DMS153 (cell line): ENCODE data around the gene LGI4.
"Not testable (repeated sequence)": the region's sequence is repeated elsewhere in the genome, so short reads cannot be mapped to it uniquely, and the experiment has no call there.

Experiments used
- DNase-seq: peaks from one replicate; lab custom pipeline; 2025; lab: John Stamatoyannopoulos, UW

The LGI4 gene

DNA sequence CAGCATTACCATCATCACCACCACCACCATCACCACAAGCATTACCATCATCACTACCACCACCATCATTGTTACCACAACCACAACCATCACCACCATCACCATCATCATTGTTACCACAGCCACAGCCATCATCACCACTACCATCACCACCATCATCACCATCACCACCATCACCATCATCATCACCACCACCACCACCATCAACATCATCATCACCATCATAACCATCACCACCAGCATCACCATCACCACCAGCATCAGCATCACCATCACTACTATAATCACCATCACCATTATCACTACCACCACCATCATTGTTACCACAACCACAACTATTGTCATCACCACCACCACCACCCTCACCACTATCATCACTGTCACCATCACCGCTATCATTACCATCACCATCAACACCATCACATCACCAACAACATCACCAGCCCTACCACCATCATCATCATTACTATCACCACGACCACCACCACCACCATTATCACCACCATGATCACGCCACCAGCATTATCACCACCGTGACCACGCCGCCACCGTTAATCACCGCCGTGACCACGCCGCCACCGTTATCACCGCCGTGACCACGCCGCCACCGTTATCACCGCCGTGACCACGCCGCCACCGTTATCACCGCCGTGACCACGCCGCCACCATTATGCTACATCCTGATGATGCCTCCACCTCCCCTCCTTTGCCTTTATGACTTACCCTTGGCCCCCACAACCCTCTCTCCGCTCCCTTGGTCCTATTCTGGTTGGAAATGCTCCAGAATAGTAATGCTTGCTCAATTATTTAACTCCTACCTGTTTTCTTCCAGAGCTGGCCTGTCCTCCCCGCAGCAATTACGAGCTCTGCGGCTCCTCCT lies 29.2 kb downstream of the LGI4 start:
- DNase-seq: no peak

DNA sequence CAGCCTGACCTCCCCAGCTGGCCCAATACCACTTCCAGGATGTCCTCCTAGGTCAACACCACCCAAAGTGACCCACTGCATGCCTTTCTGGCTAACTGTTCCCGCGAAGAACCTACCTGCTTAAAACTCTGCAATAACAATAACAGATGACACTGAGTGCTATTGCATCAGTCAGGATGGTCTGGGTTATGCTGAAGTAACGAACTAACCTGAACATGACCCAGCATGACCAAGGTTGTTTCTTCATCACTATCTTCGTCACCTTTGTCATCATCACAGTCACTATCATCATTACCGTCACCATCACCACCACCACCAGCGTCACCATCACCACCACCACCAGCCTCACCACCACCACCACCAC lies 29.8 kb downstream of the LGI4 start:
- no peak for DNase-seq

DNA sequence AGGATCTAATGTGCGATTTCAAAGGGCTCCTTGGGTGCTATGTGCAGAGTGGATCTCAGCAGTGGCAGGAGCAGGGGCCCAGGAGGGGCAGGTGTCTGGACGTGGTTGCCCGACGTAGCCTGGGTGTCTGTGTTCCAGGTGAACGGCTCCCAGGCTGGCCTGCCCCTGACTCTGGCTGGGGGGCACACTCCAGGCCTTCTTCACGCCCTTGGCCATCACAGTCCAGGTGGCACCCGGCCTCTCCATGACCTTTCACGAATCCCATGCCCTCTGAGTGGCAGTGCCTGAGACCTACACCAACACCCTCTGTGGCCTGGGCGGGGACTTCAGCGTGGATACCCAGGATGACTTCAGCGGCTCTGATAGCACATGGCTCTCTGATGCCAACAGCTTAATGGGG lies 30.5 kb downstream of the LGI4 start:
- no peak for DNase-seq

DNA sequence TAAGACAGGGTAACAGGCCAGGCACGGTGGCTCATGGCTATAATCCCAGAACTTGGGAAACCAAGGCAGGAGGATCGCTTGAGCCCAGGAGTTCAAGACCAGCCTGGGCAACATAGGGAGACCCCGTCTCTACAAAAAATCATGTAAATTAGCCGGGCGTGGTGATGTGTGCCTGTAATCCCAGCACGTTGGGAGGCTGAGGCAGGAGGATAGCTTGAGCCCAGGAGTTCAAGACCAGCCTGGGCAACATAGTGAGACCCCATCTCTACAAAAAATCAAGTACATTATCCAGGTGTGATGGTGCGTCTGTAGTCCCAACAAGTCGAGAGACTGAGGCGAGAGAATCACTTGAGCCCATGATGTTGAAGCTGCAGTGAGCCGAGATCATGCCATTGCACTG lies 31.2 kb downstream of the LGI4 start:
- not testable (repeated sequence) for DNase-seq

DNA sequence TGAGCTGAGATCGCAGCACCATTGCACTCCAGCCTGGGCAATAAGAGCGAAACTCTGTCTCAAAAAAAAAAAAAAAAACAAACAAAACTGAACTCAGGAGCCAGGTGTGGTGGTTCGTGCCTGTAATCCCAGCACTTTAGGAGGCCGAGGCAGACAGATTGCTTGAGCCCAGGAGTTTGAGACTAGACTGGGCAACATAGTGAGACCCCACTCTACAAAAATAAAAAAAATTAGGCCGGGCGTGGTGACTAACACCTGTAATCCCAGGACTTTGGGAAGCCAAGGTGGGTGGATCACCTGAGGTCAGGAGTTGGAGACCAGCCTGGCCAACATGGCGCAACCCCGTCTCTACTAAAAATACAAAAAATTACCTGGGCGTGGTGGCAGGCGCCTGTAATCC lies 32.9 kb downstream of the LGI4 start:
- DNase-seq: not testable (repeated sequence)

DNA sequence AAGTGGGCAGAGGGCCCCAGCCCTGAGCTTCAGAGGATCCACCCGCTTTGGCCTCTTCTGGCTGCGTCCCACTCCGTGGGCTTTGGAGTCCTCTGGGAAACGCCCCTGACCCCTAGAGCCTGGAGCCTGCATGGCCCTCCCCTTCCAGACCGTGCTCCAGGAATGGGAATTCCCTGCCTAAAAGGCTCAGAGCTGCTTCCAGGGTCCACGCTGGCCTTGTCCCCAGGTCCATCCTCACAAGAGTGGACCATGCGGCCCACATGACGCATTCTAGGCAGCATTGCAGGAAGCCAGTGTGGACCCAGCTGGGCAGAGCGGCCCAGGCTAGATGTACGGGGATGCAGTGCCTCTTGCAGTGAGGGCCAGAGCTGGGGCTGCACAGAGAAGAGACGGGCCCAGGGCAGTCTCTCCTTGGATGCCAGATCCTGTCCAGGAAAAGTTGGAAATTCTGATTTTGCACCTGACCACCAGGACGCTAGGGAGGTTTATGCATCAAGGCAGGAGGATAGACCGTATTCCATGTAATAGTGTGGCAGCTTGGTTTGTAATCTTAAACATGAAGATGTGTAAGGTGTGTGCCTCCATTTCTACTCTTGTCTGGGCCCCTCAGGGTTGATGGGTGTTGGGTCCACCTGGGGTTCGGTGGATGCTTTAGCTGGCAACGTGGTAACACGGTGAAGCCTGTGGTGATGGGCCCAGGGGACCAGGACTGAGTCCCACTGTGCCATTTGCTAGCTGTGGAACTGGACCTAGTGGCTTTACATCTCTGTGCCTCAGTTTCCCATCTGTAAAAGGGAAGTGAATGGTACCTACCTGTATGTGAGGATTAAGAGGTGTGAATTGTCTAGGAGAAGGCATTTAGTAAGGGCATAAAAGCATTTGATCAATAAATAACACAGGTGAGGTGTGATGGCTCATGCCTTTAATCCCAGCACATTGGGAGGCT lies 34.0 kb downstream of the LGI4 start:
- DNase-seq: no peak

DNA sequence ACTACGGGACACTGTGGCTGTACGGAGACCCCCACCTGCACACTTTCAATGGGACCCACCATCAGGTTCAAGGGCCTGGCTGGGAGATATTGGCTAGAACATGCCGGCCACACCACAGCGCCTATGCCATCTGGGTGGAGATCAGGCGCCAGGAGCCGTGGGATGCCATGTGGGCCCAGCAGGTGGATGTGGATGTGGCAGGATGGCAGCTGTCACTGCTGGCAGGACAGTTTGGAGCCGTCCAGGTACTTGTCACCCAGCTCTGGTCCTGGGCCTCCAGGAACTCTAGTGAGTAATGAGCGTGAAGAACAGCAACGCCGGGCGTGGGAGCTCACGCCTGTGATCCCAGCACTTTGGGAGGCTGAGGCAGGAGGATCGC lies 35.0 kb downstream of the LGI4 start:
- no peak for DNase-seq

DNA sequence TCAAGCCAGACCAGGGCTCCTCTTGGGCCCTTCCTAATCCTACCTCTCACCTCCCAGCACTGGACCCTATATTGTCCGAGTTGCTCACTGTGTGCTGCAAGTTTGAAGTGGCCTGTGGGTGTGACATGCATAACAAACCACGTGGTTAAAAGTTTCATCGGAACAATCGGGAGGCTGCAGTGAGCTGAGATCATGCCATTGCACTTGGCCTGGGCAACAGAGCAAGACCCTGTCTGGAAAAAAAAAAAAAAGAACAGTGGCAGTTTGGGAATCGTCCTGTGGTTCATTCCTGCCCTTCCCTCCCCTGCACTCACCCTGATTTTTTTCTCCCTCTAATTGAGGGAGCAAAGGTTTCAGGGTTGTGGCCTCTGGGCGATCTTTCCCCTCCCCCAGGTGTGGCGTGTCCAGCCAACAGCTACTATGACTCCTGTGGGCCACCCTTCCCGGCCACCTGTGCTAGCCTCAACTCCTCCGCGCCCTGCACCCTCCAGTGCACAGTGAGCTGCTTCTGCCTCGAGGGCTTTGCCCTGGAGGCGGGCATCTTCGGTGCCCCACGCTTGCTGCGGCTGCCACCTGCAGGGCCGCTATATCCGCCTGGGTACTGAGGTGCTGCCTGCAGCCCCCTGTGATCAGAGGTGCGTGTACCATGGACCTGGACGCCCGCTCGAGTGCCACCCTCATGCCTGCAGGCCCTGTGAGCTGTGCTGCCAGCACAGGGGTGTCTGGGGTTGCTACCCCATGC lies 35.5 kb downstream of the LGI4 start:
- no peak for DNase-seq

DNA sequence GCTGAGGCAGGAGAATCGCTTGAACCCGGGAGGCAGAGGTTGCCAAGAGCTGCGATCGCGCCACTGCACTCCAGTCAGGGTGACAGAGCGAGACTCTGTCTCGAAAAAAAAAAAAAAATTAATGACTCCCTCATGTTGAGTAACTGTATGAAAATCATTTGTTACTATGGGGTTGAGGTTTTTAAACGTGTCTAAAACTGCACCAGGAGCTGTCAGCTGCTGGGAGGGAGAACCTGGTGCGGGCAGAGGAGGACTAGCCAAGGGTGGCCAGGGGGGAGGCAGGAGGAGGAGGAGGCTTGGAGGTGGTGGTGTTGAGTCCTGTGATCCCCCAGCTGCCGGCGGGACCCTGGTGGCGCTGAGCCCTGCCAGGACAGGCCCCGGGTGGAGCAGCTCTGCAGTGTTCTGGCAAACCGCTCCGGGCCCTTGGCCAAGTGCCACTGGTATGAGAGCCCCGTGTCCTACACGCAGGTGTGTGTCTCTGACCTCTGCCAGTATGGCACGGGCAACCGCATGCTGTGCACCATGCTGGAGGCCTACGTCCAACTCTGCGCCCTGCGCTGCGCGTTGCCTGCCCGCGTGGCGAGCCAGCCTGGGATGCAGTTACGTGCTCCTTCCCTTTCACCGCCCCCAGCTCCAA lies 36.3 kb downstream of the LGI4 start:
- no peak for DNase-seq

DNA sequence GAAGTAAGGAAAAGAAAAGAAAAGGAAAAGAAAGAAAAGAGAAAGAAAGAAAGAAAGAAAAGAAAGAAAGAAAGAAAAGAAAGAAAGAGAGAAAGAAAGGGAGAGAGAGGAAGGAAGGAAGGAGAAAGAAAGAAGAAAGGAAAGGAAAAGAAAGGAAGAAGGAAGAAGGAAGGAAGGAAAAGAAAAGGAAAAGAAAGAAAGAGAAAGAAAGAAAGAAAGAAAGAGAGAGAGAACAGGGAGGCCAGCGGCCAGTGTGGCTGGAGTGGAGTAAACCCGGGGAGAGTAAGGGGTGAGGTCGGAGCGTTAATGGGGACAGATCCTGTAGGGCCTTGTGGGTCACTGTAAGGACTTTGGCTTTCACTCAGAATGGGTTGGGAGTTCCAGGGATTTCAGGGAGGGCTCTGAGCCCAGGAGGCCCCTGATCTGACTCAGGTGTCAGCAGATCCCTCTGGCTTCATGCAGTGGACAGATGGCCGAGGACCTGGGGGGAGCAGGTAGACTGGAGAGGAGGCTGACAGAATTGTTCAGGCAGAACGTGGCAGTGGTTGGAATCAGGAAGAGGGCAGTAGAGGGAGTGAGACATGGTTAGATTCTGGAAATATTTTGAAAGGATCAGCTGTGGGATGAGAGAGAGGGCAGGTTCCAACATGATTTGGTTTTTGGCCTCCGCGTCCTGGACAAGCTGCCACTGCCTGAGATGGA lies 39.0 kb downstream of the LGI4 start:
- no peak for DNase-seq

DNA sequence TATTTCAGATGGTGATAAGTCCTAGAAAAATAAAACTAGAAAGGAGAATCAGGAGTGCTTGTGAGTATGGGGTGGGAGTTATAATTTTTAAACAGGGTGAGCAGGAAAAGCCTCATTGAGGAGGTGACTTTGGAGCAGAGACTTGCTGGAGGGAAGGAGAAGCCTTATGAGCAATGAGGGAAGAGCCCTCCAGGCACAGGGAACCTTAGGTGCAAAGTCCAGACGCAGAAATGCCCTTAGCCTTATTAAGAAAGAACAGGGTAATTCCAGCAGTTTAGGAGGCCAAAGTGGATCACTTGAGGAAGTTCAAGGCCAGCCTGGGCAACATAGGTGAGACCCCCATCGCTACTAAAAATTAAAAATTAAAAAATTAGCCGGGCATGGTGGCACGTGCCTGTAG lies 40.2 kb downstream of the LGI4 start:
- DNase-seq: no peak

DNA sequence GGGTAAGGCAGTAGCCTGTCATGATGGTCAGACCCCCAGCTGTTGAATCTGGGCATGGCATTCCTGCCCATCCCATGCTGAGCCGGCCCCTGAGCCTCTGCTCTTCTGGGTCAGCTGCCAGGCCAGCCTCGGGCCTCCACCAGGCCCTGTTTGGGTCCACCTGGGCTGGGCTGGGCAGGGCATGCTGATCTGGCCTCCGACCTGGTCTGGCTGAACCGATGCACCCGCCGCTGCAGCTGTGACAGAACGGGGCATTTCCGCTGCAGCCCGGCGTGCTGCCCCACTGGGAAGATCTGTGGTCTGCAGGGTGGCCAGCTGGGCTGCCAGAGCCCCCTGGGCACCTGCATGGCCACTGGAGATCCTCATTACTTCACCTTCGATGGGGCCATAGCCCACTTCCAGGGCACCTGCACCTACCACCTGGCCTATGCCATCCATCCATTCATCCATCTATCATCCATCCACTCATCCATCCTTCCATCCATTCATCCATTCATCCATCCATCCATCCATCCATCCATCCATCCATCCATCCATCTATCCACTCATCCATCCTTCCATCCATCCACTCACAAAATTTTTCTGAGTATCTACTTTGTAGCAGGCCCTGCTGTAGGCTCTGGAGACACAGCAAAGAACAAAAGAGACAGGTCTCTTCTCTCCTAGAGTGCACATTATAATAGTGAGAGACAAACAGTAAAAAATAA lies 40.8 kb downstream of the LGI4 start:
- DNase-seq: no peak

DNA sequence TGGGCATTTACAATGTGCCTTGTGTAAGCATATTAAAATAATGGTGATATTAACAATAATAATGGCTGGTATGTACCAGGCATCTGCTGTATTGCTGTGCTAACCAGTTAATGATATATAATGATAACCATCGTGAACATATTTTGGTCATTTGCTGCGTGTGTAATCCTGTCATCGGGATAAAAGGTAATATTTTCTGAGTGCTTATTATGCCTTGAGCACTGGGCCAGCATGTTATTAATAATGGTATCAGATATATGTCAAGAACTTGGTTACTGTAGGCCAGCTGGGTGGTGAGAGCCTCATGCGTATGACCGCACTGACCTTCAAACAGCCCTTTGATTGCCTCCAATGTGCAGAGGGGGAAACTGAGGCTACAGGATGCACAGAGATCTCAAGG lies 41.4 kb downstream of the LGI4 start:
- DNase-seq: no peak

DNA sequence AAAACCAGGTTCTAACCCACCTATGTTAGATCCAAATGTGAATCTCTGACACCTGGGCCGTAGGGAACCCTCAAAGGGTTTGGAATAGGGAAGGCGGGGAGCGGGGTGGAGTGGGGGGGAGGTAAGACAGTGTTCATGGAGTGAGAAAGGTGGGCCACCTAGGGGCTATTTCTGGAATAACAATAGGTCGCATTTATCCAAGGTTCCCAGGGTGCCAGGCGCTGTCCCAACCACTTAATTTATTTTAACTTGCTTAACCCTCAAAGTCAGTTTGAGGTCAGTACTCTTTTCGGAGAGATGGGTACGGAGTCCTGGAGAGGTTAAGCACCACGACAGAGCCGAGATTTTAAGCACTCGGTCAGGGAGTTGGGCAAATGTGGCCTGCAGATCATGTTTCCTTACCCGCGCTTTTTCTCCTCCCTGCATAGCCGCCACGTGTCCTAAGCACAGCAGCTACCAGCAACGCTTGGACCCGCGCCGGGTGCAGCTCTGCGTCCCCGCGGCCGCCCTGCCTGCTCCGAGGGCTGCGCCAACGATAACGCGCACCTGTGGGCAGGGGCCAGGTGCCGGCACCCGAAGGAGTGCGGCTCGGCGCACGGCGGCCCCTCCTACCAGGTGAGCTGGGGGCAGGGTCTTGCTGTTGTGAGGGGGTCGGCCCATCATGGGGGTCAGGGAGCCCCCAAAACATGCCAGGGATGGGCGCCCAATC lies 44.2 kb downstream of the LGI4 start:
- DNase-seq: peak; percentile 55

DNA sequence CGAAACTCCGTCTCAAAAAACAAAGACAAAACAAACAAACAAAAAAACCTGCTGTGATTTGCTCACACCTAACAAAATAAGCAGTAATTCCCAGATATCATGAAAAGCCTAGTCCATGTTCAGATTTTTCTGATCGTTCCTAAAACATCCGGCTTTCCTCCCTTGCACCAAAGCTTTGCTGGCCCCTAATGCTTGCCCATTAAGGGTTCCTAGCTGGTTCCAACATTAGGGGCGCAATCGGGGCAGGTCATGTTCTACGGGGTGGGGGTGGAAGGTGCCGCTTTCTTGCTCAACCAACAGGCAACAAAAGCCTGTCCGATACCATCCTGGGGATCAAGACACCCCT lies 44.7 kb downstream of the LGI4 start:
- DNase-seq: no peak

DNA sequence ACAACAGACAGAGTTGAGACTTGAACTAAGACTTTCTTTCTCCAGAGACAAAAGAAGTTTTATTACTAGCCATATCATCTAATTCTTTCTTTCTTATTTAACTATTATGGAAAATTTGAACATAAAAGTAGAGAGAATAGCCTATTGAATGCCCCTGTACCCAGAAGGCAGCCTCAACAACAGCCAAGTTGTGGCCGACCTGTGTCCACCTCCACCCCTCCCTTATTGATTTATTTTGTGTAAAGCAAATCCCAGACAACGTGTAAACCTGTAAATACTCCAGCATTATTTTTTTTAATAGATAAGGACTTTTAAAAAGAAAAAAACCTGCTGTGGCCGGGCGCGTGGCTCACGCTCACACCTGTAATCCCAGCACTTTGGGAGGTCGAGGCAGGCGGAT lies 45.3 kb downstream of the LGI4 start:
- no peak for DNase-seq

DNA sequence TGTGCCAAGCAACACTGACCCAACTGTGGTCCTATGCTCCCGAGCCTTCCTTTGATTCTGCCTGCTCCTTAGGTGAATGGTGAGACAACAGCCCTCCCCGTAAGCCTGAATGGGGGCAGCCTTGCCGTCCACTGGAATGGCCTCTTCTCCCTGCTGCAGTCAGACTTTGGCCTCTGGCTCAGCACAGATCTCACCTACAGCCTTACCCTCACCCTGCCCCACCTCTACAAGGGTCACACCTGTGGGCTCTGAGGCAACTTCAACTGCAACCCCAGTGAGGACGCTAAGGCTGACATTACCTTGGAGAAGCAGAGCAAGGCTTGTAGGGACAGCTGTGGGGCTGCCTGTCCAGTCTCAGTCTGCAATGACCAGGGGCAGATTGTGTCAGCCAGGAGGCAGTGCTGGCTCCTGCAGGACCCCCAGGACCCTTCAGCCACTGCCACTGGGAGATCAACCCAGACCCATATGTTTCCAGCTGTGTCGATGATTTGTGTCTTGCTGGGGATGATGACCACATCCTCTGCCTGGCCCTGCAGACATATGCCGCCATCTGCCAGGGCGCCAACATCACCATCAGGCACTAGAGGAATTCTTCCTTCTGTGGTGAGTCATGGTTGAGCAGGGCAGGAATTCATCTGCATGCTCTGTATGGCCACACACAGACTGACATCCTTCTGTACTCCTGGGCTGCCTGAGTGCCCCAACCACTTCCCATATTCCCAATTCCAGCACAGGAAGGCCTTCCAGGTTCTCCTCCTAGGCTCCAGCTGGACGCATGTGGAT lies 46.5 kb downstream of the LGI4 start:
- no peak for DNase-seq

DNA sequence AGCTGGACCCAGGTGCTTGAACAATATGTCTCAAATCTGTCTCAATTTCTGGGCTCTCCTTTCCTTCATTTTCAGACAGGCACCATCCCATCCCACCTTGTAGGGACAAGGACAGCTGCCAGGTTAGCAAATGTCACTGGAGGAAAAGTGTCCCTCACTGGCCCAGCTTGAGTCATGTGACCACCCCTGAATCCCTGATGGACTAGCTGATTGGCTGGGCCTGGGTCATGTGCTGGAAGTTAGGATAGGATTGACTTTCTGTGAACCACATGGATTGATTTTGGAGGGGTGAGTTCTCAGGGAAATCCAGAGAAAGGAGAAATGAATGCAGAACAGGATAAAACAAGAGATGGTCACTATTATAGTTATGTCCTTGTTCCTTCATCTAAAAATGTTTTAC lies 47.5 kb downstream of the LGI4 start:
- no peak for DNase-seq

DNA sequence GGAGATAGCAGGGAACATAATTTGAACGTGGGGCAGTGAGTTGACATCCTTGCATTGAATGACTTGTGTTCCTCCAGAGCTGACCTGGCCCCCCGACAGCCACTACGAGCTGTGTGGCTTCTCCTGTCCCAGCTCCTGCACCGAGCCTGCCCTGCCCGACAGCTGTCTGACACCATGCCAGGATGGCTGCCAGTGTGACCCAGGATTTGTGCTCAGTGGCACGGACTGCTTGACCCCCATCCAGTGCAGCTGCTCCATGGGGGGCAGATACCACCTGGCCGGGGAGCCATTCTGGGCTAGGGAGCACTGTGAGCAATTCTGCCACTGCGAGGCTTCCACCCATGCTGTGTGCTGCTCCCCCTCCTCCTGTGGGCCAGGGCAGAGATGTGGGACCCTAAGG lies 48.4 kb downstream of the LGI4 start:
- DNase-seq: no peak
